Fibroblast of skin of right biceps (primary cell): ENCODE data around the gene GFRA1.

Experiments
- DNase-seq: peaks from one replicate; pipeline ENCODE4 v3.0.0-alpha.2; 2013

GFRA1 gene

GRCh38 chr10:116024271-116024878, 248.6 kb downstream of the GFRA1 start:
- DNase-seq = no peak

GRCh38 chr10:116017405-116017804, 255.6 kb downstream of the GFRA1 start:
- no peak for DNase-seq

GRCh38 chr10:116015583-116016333, 257.2 kb downstream of the GFRA1 start:
- DNase-seq = no peak

GRCh38 chr10:116014871-116015582, 258.0 kb downstream of the GFRA1 start:
- DNase-seq = peak; percentile 14

GRCh38 chr10:116014326-116014725, 258.7 kb downstream of the GFRA1 start:
- no peak for DNase-seq

GRCh38 chr10:116011929-116012328, 261.1 kb downstream of the GFRA1 start:
- no peak for DNase-seq

- no peak for DNase-seq
These were observed 265.6 kb downstream of the GFRA1 start for GRCh38 chr10:116007256-116007891.
